HFFc6 (cell line): ENCODE measurements around the gene SH2D3C. TPM values are rescaled to one million over a fixed set of nuclear protein-coding genes. Genes with fewer than 3 reads are reported as not detected.

Source experiments
- DNase-seq: peaks from one replicate; pipeline ENCODE4 v3.0.0-alpha.2; 2018
- H3K27ac Mint-ChIP-seq: 2 replicates; pipeline ENCODE4 v1.8.0; 2020; ENCODE audit warnings: mild to moderate bottlenecking, mixed read lengths
- H3K27me3 Mint-ChIP-seq: 2 replicates; pipeline ENCODE4 v1.8.0; 2021; ENCODE audit warnings: mild to moderate bottlenecking, moderate library complexity, mixed read lengths; ENCODE audit not compliant: insufficient read depth
- H3K36me3 Mint-ChIP-seq: 2 replicates; pipeline ENCODE4 v1.8.0; 2021; ENCODE audit warnings: low read depth, mixed read lengths
- H3K4me1 Mint-ChIP-seq: 2 replicates; pipeline ENCODE4 v1.8.0; 2020; ENCODE audit warnings: low read depth, mixed read lengths
- H3K4me3 Mint-ChIP-seq: 2 replicates; pipeline ENCODE4 v1.8.0; 2020; ENCODE audit warnings: mild to moderate bottlenecking, moderate library complexity, mixed read lengths
- H3K9me3 Mint-ChIP-seq: 2 replicates; pipeline ENCODE4 v1.8.0; 2020; ENCODE audit warnings: mild to moderate bottlenecking, mixed read lengths
- microRNA-seq: library from miRNA; unstranded; fragments of <30 nt; microRNA quantifications from one replicate; pipeline ENCODE4, GENCODE V29; 2019
- total RNA-seq, 6 experiments: library from RNA; stranded (reverse); fragmentation: NEBNext Ultra II Directional; extraction: Animal tissue kit (Norgen Biotek cat#: 25700); gene quantifications; 2 replicates in 1 of 6; 3 replicates in 5 of 6; pipeline ENCODE4 v1.2.3, GENCODE V29; 2021
- TF ChIP-seq, protein P1 (sequence below): fragments of 200-600 bp; sonication (generic); IDR thresholded peaks from 2 replicates; pipeline ENCODE4 v1.5.0; 2021; ENCODE audit warnings: antibody characterized with exemption, mild to moderate bottlenecking

The SH2D3C gene
- total RNA-seq, 6 experiments from 2014 or later: not detected

DNA sequence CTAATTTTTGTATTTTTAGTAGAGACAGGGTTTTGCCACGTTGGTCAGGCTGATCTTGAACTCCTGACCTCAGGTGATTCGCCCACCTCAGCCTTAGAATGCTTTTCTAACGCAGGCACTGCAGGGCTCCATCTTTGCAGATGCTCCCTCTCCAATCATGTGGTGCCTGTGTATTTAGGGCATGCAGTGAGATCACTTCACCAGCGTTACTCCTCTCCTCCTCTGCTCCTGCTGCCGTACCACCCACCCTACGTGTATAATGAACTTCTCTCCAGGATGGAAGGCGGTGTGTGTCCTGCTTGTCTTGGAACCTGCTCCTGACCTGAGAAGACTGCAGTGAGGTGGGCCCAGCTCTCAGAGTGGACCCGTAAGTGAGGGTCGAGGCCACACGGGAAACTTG lies 85.3 kb downstream of the SH2D3C start:
- Mint-ChIP-seq H3K9me3 (no peaks in the 10 kb centered on the region), H3K27me3 (no peaks in the 10 kb centered on the region; the same call in 1 of the 2 replicates), H3K4me3 (no peak overlapping the region), H3K36me3 (peaks cover 27% of the 10 kb centered on the region), H3K27ac (no peak overlapping the region), H3K4me1 (peaks cover 22% of the 10 kb centered on the region)
- DNase-seq: no peak
- TF ChIP-seq, protein P1, sequence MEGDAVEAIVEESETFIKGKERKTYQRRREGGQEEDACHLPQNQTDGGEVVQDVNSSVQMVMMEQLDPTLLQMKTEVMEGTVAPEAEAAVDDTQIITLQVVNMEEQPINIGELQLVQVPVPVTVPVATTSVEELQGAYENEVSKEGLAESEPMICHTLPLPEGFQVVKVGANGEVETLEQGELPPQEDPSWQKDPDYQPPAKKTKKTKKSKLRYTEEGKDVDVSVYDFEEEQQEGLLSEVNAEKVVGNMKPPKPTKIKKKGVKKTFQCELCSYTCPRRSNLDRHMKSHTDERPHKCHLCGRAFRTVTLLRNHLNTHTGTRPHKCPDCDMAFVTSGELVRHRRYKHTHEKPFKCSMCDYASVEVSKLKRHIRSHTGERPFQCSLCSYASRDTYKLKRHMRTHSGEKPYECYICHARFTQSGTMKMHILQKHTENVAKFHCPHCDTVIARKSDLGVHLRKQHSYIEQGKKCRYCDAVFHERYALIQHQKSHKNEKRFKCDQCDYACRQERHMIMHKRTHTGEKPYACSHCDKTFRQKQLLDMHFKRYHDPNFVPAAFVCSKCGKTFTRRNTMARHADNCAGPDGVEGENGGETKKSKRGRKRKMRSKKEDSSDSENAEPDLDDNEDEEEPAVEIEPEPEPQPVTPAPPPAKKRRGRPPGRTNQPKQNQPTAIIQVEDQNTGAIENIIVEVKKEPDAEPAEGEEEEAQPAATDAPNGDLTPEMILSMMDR: no peak

GRCh38 chr9:127692071-127692470 lies 86.4 kb downstream of the SH2D3C start:
- no peak overlapping the region for H3K4me3 Mint-ChIP-seq
- H3K27me3 Mint-ChIP-seq: no peaks in the 10 kb centered on the region; the same call in 1 of the 2 replicates
- TF ChIP-seq, protein P1: no peak
- H3K9me3 Mint-ChIP-seq: no peaks in the 10 kb centered on the region
- no peak for DNase-seq
- H3K27ac Mint-ChIP-seq: no peak overlapping the region
- peaks cover 16% of the 10 kb centered on the region for H3K4me1 Mint-ChIP-seq
- peaks cover 34% of the 10 kb centered on the region for H3K36me3 Mint-ChIP-seq

- no peaks in the 10 kb centered on the region; the same call in 1 of the 2 replicates for H3K27me3 Mint-ChIP-seq
- H3K36me3 Mint-ChIP-seq: peaks cover 38% of the 10 kb centered on the region
- no peak overlapping the region for H3K27ac Mint-ChIP-seq
- TF ChIP-seq, protein P1: no peak
- no peaks in the 10 kb centered on the region for H3K9me3 Mint-ChIP-seq
- H3K4me3 Mint-ChIP-seq: no peak overlapping the region
- peaks cover 21% of the 10 kb centered on the region for H3K4me1 Mint-ChIP-seq
- no peak for DNase-seq
These were observed 87.7 kb downstream of the SH2D3C start for GRCh38 chr9:127690735-127691134.

GRCh38 chr9:127689329-127690000 lies 89.0 kb downstream of the SH2D3C start:
- no peak for DNase-seq
- H3K36me3 Mint-ChIP-seq: peaks cover 43% of the 10 kb centered on the region
- peaks cover 19% of the 10 kb centered on the region for H3K4me1 Mint-ChIP-seq
- H3K27ac Mint-ChIP-seq: no peak overlapping the region
- H3K9me3 Mint-ChIP-seq: no peaks in the 10 kb centered on the region
- peaks cover 3% of the 10 kb centered on the region for H3K27me3 Mint-ChIP-seq
- TF ChIP-seq, protein P1: no peak
- no peak overlapping the region for H3K4me3 Mint-ChIP-seq

Small RNAs within 50 kb of the gene (microRNA-seq; reads per million reads assigned to microRNA genes)
- gene MIR2861: not detected
- not detected for gene MIR3960

Other genes starting within 250 kb of the SH2D3C start
- gene STXBP1, start 166.4 kb downstream of the SH2D3C start, total RNA-seq: 10 to 100 TPM; 61.9 to 90.7 (median 73.6) TPM
- under 1 TPM in 2 of 6 experiments, not detected in 4; 0.07 to 0.08 TPM for gene CFAP157, start 71.7 kb downstream of the SH2D3C start, total RNA-seq
- gene PTRH1, start 63.0 kb downstream of the SH2D3C start, total RNA-seq: 10 to 100 TPM; 21.0 to 22.1 (median 21.5) TPM
- not detected for gene TTC16, start 62.6 kb downstream of the SH2D3C start, total RNA-seq
- gene TOR2A, start 43.4 kb downstream of the SH2D3C start, total RNA-seq: 1 to 10 TPM; 6.6 to 8.3 (median 8.1) TPM
- 10 to 100 TPM; 52.0 to 61.3 (median 56.2) TPM for gene CDK9, start 7.4 kb upstream of the SH2D3C start, total RNA-seq
- 10 to 100 TPM; 51.9 to 69.2 (median 62.7) TPM for gene FPGS, start 24.2 kb upstream of the SH2D3C start, total RNA-seq
- gene ENG, start 76.0 kb upstream of the SH2D3C start, total RNA-seq: 100 to 1,000 TPM; 205 to 249 (median 227) TPM
- 100 to 1,000 TPM; 109 to 130 (median 124) TPM for gene AK1, start 99.0 kb upstream of the SH2D3C start, total RNA-seq
- 10 to 100 TPM; 29.3 to 40.6 (median 34.2) TPM for gene ST6GALNAC6, start 120.9 kb upstream of the SH2D3C start, total RNA-seq
- gene ST6GALNAC4, start 138.4 kb upstream of the SH2D3C start, total RNA-seq: 10 to 100 TPM; 22.9 to 33.4 (median 27.7) TPM
- 1 to 10 TPM; 1.7 to 3.1 (median 2.1) TPM for gene PIP5KL1, start 152.1 kb upstream of the SH2D3C start, total RNA-seq
- gene DPM2, start 159.2 kb upstream of the SH2D3C start, total RNA-seq: 10 to 100 TPM; 42.5 to 49.6 (median 47.1) TPM
- gene EEIG1, start 202.3 kb upstream of the SH2D3C start, total RNA-seq: 10 to 100 TPM; 26.7 to 35.4 (median 29.3) TPM